ENCODE data around the gene DPY19L2.
"Not testable (repeated sequence)": the region's sequence is repeated elsewhere in the genome, so short reads cannot be mapped to it uniquely, and the experiment has no call there.

DPY19L2 gene

GRCh38 chr12:63668028-63668799, at the start of gene DPY19L2:
TSS of gene DPY19L2 (minus strand) at chr12:63668493. CDS start at chr12:63668393, 100 bp downstream.
- no peak for DNase-seq (ENCODE audit: low read depth)

- not testable (repeated sequence) for DNase-seq (ENCODE audit: low read depth)
Observed at GRCh38 chr12:63716891-63717290, 48.6 kb upstream of the DPY19L2 start.

GRCh38 chr12:63715107-63715625, 46.9 kb upstream of the DPY19L2 start:
- DNase-seq (ENCODE audit: low read depth), result not testable (repeated sequence)

- not testable (repeated sequence) for DNase-seq (ENCODE audit: low read depth)
Observed at GRCh38 chr12:63714409-63714808, 46.1 kb upstream of the DPY19L2 start.

- not testable (repeated sequence) for DNase-seq (ENCODE audit: low read depth)
Observed at GRCh38 chr12:63713681-63714075, 45.4 kb upstream of the DPY19L2 start.

- not testable (repeated sequence) for DNase-seq (ENCODE audit: low read depth)
Observed at GRCh38 chr12:63712979-63713680, 44.8 kb upstream of the DPY19L2 start.

GRCh38 chr12:63712376-63712974, 44.2 kb upstream of the DPY19L2 start:
- not testable (repeated sequence) for DNase-seq (ENCODE audit: low read depth)

GRCh38 chr12:63711339-63711738, 43.0 kb upstream of the DPY19L2 start:
- DNase-seq (ENCODE audit: low read depth), result not testable (repeated sequence)

GRCh38 chr12:63706336-63706735, 38.0 kb upstream of the DPY19L2 start:
- no peak for DNase-seq (ENCODE audit: low read depth)

GRCh38 chr12:63699678-63700382, 31.5 kb upstream of the DPY19L2 start:
- DNase-seq (ENCODE audit: low read depth), result not testable (repeated sequence)

GRCh38 chr12:63699011-63699410, 30.7 kb upstream of the DPY19L2 start:
- not testable (repeated sequence) for DNase-seq (ENCODE audit: low read depth)

- not testable (repeated sequence) for DNase-seq (ENCODE audit: low read depth)
Observed at GRCh38 chr12:63690837-63691236, 22.5 kb upstream of the DPY19L2 start.

- not testable (repeated sequence) for DNase-seq (ENCODE audit: low read depth)
Observed at GRCh38 chr12:63689141-63689540, 20.8 kb upstream of the DPY19L2 start.

GRCh38 chr12:63686623-63687022, 18.3 kb upstream of the DPY19L2 start:
- not testable (repeated sequence) for DNase-seq (ENCODE audit: low read depth)

GRCh38 chr12:63685789-63686188, 17.5 kb upstream of the DPY19L2 start:
- not testable (repeated sequence) for DNase-seq (ENCODE audit: low read depth)

GRCh38 chr12:63682617-63683016, 14.3 kb upstream of the DPY19L2 start:
- DNase-seq (ENCODE audit: low read depth), result not testable (repeated sequence)

- DNase-seq (ENCODE audit: low read depth), result not testable (repeated sequence)
Observed at GRCh38 chr12:63680758-63681157, 12.5 kb upstream of the DPY19L2 start.

- not testable (repeated sequence) for DNase-seq (ENCODE audit: low read depth)
Observed at GRCh38 chr12:63672550-63672949, 4.3 kb upstream of the DPY19L2 start.

GRCh38 chr12:63669936-63670335, 1.6 kb upstream of the DPY19L2 start:
- DNase-seq (ENCODE audit: low read depth), result not testable (repeated sequence)

GRCh38 chr12:63669427-63669826, 1.1 kb upstream of the DPY19L2 start:
- not testable (repeated sequence) for DNase-seq (ENCODE audit: low read depth)

GRCh38 chr12:63668800-63669365, 590 bp upstream of the DPY19L2 start:
- not testable (repeated sequence) for DNase-seq (ENCODE audit: low read depth)

All from stromal cell of bone marrow (primary cell).